ENCODE results near the gene S100A16.
"Not testable (repeated sequence)": the region's sequence is repeated elsewhere in the genome, so short reads cannot be mapped to it uniquely, and the experiment has no call there.

S100A16 gene

DNA sequence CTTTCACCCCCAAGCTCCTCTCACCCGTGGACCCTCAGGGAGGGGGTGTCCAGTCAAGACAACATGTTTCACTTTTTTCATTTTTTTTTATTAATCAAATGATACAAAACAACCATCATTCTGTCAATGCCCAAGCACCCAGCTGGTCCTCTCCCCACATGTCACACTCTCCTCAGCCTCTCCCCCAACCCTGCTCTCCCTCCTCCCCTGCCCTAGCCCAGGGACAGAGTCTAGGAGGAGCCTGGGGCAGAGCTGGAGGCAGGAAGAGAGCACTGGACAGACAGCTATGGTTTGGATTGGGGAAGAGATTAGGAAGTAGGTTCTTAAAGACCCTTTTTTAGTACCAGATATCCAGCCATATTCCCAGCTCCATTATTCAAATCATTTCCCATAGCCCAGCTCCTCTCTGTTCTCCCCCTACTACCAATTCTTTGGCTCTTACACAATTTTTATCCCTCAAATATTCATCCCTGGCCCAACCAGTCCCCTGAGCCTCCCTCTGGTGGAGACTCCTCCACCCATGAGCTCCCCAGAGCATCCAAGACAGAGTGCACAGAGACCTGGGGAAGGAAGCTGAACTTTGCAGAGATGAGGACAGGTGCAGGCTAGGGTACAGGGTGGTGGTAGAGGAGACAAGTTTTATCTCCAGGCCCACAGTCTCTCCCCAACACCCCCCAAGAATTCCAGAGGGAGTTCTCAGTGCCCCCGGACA lies 1.4 kb upstream of the S100A16 start:
- DNase-seq, result no peak

DNA sequence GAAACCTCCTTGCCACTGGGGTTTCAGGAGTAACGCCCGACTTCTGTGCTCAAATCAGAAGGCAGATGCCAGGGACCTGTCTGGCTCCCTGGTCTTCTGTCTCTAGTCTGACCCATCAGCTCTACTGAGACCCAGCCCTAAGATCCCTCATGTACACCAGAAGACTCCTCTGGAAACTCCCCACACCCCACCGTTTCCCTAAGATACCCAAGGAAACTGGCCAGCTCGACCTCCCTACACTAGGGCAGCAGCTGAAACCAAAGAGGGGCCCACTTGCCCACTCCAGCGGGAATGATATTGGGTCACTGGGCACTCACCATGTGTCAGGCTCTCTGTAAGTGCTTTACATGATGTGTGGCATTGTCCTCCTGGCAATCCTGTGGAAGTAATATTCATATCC lies 469 bp upstream of the S100A16 start:
- DNase-seq, result no peak

DNA sequence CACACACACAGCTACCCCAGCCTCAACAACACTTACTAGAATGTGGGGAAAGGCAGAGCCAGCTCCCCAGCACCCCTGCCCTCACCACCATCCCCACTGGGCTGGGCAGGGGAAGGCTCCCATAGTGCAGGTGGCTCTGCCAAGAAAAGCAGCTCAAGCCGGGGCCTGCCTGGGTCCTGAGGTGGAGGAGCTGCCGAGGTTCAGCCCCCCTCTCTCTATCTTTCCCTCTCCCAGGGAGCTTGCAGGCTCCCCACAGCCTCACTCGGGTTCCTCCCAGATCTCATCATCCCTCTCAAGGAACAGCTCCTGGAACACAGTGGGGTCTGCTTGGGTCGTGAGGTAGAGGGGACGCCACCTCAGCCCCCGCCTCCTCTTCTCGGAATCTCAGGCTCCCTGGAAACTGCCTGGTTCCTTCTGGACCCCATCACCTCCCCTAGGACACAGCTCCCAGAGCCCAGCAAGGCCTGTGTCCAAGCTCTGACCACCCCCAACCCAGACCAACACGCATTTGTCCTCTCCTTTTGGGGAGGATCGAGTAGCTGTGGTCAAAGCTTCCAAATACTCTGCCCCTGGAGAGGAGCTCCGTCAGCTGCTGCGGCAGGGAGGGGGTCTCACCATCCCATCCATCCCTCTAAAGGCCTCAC lies 704 bp downstream of the S100A16 start:
- DNase-seq, result no peak

GRCh38 chr1:153611356-153611755 lies 1.6 kb downstream of the S100A16 start:
- DNase-seq, result no peak

GRCh38 chr1:153610811-153611301 lies 2.1 kb downstream of the S100A16 start:
- DNase-seq, result no peak

- no peak for DNase-seq
These were observed 2.6 kb downstream of the S100A16 start for GRCh38 chr1:153610334-153610733.

- no peak for DNase-seq
These were observed 3.4 kb downstream of the S100A16 start for GRCh38 chr1:153609585-153609907.

DNA sequence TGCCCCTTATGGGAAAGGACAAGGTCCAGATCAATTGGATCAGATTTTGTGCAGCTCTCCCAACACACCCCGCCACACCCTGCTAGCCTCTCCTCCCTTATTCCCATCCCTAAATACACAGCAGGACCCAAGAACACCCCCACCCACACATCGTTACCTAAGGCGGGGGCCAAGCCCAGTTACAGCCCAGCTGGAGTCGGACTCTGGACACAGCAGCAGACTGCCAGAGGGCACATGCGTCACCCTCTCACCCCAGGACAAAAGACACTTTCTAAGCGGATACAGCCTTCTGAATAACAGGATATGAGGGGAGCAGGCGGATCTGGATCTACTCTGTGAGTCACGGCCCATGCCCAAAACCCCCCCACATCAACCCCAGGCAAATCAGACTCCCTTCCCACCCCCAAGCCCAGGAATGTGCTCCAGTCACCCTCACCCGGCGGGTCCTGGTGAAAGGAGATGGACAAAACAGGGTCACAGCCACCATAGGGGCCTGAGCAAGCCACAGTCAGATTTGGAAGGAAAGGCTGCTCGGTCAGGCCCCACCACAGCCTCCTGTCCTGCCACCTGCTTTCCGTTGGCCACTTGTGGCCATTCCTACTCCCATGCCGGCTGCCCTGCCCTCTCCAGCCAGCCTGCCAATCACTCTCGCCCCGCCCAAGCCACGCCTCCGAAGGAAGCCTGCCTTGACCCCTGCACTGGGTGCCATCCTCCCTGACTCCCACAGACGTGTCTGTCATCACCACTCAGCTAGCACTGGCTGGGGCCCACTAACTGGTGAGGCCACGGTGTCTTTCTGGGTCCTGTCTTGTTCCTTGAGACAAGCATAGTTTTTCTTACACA lies 4.0 kb downstream of the S100A16 start:
- DNase-seq, result no peak

DNA sequence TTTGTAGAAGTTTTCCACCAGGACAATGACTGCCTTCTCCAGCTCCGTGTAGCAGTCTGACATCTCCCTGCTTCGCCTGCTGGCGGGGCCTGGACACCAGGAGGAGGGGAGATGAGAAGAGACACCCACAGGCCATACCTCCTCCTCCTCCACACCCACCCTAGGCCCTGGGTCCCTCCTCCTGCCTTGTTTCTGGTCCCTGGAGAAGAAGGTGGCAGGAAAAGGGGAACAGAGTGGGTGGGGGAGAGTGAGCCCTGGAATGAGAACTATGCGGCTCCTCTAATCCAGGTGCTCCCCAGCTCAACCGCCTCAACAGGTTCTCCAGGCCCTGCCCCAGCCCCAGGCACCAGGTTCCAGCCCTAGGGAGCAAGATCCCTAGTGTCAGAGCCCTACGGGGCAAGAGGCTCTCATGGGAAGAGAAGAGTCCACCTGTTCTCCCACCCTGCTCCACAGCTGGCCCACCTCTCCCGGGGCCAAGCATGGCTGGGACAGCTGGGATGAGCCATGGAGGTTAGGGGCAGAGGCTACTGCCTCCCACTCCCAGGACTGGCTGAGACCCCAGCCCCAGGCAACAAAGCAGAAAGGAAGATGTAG lies 4.8 kb downstream of the S100A16 start:
- DNase-seq, result no peak

- DNase-seq, result no peak
These were observed 5.6 kb downstream of the S100A16 start for GRCh38 chr1:153607381-153607780.

DNA sequence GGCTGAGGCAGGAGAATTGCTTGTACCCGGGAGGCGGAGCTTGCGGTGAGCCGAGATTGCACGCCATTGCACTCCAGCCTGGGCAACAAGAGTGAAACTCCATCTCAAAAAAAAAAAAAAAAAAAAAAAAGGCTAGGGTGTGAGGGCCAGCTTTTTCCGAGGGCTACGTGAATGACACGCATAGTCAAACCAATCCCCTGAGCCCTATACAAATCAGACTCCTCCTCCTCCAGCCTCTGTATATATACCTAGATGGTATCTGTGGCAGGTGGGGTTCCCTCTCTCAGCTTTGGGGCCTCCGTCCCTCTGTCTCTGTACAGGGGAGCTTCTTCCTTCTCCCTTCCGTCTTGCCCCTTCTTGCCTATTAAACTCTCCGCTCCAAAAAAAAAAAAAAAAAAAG lies 6.7 kb downstream of the S100A16 start:
- no peak for DNase-seq

DNA sequence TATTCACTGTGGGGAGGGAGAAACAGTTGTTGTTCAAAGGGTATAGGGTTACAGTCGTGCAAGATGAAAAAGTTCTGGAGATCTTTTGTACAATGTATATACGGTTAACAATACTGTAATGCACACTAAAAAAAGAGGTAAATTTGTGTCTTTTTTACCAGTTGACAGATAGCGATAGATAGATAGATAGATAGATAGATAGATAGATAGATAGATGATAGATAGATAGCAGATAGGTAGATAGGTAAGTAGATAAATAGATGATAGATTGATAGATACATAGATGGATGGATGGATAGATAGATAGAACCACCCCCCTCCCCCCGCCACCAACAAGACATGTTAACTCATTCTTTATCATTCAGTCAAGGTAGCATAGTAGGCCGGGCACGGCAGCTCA lies 10.2 kb downstream of the S100A16 start:
- no peak for DNase-seq

DNA sequence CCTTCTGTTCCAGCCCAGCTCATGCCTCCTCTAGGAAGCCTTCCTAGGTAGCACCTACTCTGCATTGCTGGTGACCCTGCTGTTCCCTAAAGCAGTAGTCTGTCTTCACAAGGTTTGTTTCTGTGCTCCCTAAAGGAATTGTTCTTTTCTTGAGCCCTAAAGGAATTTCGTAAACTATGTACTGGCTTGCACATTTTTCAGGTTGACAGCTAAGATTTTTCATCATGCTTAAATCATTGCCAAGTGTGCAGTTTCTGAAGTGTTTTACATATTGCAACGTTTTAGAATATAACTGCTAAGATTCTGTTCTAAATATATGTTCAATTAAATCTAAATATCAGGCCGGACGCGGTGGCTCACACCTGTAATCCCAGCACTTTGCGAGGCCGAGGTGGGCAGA lies 13.1 kb downstream of the S100A16 start:
- DNase-seq, result no peak

DNA sequence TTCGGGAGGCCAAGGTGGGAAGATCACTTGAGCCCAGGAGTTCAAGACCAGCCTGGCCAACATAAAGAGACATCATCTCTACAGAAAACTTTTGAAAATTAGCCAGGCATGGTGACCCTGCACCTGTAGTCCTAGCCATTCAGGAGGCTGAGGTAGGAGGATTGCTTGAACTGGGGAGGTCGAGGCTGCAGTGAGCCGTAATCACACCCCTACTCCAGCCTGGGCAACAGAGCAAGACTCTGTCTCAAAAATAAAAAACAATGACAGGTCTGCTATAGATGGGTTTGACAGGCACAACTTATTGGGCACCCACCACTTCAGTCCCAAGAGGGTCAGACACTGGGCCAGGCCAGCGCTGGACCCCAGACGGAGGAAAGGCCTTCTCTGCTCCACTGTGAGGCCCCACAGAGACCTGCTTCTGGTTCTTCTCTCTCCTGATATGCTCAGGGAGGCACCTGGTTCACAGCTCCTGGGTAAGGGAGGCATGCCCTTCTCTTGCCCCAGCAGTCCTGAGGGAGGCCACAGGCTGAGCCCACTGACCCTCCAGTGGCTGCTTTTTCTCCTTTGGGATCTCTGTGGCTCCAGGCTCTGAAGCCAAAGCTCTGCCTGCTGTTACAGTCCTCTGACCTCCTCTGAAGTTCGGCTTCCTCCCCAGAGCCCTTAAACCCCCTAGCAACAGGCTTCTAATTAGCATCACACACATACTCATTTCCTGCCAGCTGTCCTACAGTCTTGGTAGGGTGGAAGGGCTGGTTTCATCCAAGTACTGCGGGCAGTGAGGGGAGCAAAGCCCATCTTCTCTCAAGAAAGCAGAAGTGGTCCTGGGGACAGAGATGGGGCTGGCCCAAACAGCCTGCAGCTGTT lies 14.4 kb downstream of the S100A16 start:
- DNase-seq, result no peak

GRCh38 chr1:153597206-153597605 lies 15.7 kb downstream of the S100A16 start:
- DNase-seq, result no peak

DNA sequence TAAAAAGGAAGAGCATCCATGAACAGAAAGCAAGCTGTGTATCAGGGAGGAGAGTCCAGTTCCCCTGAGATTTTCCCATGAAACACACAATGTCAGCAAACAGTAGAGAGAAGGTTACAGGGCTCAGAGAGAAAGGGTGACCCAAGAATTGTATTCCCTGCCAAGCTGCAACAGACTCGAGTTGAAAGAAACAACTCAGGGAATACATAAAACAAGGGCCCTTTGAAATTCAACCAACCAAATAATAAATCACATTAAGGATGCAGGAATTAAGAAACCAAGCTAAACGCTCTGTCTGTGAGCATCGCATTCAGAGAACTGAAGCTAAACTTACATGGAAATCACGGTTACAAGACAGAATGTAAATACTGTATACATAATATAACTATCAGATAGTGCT lies 20.2 kb downstream of the S100A16 start:
- DNase-seq, result no peak

DNA sequence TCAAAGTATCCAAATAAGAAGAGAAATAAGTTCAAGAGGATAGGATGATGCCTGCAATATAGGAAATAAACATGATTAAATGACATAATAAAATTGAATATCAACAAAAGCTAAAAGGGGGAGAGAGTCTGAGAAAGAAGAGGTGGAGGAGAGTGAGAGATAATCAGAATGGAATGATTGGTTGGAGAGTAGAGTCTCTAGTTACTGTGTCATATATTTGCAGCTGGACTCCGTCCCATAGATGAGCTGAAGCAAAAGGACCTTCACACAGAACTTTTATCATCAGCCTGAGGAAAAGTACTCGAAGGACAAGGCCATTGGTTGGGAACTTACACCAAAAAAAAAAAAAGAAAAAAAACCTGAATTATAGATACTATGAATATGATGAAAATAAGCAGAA lies 24.5 kb downstream of the S100A16 start:
- DNase-seq, result no peak

GRCh38 chr1:153588033-153588432 lies 24.9 kb downstream of the S100A16 start:
- not testable (repeated sequence) for DNase-seq

DNA sequence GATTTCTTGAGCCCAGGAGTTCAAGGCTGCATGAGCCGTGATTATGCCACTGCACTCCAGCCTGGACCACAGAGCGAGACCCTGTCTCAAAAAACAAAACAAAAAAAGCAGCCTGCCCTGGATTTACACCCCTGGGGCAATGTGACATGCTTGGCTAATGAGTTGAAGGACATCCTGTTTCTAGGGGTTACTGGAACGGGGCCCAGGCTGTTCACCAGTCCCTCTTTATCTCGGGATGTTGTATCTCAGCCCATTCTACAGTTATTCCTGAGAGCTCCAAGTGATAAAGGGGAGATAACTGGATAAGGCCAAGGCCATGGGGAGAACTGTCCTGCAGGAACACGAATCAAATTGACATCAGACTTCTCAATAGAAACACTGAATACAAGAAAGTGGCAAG lies 25.6 kb downstream of the S100A16 start:
- DNase-seq, result no peak

GRCh38 chr1:153586347-153586746 lies 26.6 kb downstream of the S100A16 start:
- no peak for DNase-seq

DNA sequence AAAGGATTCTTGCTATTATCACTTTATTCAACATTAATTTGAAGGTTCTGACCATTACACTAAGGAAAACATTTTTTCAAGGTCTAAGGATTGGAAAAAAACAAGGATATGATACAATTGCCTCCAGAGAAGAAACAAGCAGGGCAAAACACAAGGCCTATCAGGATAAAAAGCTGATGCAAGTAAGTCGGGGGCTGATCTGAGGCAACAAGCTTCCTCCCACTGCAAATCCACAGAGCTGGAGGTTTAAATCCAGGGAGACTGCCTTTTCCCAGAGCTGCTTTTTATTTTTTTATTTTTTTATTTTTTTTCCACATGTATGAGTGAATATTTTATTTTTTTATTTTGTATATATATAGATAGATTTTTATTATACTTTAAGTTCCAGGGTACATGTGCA lies 27.9 kb downstream of the S100A16 start:
- no peak for DNase-seq

DNA sequence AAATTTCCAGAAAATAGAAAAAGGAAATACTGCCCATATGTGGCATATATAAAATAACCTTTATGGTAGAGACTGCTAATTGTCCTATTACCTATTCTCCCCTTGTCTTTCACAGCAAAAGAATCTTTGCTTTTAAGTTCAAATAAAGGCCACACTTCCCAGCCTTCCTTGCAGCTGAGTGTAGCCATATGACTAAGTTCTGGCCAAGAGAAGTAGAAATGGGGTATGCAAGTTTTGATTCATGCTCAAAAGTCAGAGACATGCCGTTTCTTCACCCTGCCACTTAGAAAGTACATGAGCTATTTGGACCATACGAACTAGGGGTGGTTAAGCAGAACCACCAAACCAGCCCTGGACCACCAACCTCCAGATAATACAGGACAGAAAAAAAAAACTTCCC lies 29.0 kb downstream of the S100A16 start:
- DNase-seq, result no peak

DNA sequence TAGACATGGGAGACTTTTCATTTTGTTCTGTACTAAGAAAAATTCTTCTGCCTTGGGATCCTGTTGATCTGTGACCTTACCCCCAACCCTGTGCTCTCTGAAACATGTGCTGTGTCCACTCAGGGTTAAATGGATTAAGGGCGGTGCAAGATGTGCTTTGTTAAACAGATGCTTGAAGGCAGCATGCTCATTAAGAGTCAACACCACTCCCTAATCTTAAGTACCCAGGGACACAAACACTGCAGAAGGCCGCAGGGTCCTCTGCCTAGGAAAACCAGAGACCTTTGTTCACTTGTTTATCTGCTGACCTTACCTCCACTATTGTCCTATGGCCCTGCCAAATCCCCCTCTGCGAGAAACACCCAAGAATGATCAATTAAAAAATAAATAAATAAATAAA lies 29.4 kb downstream of the S100A16 start:
- DNase-seq, result not testable (repeated sequence)
